ENCODE measurements around the gene CRAMP1. TPM values are rescaled to one million over a fixed set of nuclear protein-coding genes. Genes with fewer than 3 reads are reported as not detected.
"Not testable (repeated sequence)": the region's sequence is repeated elsewhere in the genome, so short reads cannot be mapped to it uniquely, and the experiment has no call there.

The CRAMP1 gene
- total RNA-seq, 6 donors from 2014 or later = 16.3 to 57.6 (median 20.6) TPM

- peaks cover 0 to 4% (median 0%) of the 10 kb centered on the region in 4 donors for H3K36me3 ChIP-seq
- WGBS, 2 donors = 88 to 90% methylated on average over 14 of the region's 14 CpGs
- H3K9me3 ChIP-seq = no peaks in the 10 kb centered on the region
- H3K4me3 ChIP-seq = no peak overlapping the region
- ATAC-seq (ENCODE audit: low FRiP score in 2 of 2) = no peak
- no peak for DNase-seq
- no peak overlapping the region for H3K27ac ChIP-seq
- H3K27me3 ChIP-seq = no peaks in the 10 kb centered on the region
- TF ChIP-seq EP300 (IDR thresholded peaks at IDR 0.05) (no peak), POLR2AphosphoS5 (IDR thresholded peaks at IDR 0.05) (no peak), POLR2A (IDR thresholded peaks at IDR 0.05) (no peak), CTCF (IDR thresholded peaks at IDR 0.05) (no peak)
- peaks cover 0 to 24% (median 11%) of the 10 kb centered on the region in 4 donors for H3K4me1 ChIP-seq
These were observed 101.8 kb downstream of the CRAMP1 start for GRCh38 chr16:1713933-1714332.

- ATAC-seq (ENCODE audit: low FRiP score in 2 of 2) (no peak), DNase-seq (no peak)
- H3K4me3 ChIP-seq = no peak overlapping the region
- peaks cover 0 to 29% (median 17%) of the 10 kb centered on the region in 4 donors for H3K4me1 ChIP-seq
- H3K9me3 ChIP-seq = no peaks in the 10 kb centered on the region
- H3K27ac ChIP-seq = no peak overlapping the region
- 96 to 97% methylated on average over 12 of the region's 12 CpGs for WGBS, 2 donors
- no peak for TF ChIP-seq CTCF (IDR thresholded peaks at IDR 0.05)
- TF ChIP-seq POLR2A (IDR thresholded peaks at IDR 0.05) = no peak
- no peak for TF ChIP-seq POLR2AphosphoS5 (IDR thresholded peaks at IDR 0.05)
- no peak for TF ChIP-seq EP300 (IDR thresholded peaks at IDR 0.05)
- no peaks in the 10 kb centered on the region for H3K27me3 ChIP-seq
- peaks cover 0 to 4% (median 0%) of the 10 kb centered on the region in 4 donors for H3K36me3 ChIP-seq
These were observed 103.1 kb downstream of the CRAMP1 start for GRCh38 chr16:1715220-1715619.

- 89 to 97% methylated on average over 10 of the region's 10 CpGs for WGBS, 2 donors
- H3K9me3 ChIP-seq; DNase-seq; H3K36me3 ChIP-seq; H3K27me3 ChIP-seq; ATAC-seq (ENCODE audit: low FRiP score in 2 of 2); H3K27ac ChIP-seq; H3K4me3 ChIP-seq: not testable (repeated sequence)
- peaks cover 16 to 46% (median 30%) of the 10 kb centered on the region in 4 donors for H3K4me1 ChIP-seq
These were observed 106.1 kb downstream of the CRAMP1 start for GRCh38 chr16:1718236-1718635.

- not testable (repeated sequence) for H3K4me3 ChIP-seq, H3K27me3 ChIP-seq, H3K36me3 ChIP-seq, H3K9me3 ChIP-seq
- peak in 1 of 2 donors; percentile 12 for TF ChIP-seq POLR2AphosphoS5 (IDR thresholded peaks at IDR 0.05)
- peak in 1 of 2 donors; percentile 62 for ATAC-seq (ENCODE audit: low FRiP score in 2 of 2)
- peak in 1 of 2 donors; percentile 66 for DNase-seq
- WGBS, 2 donors = 65 to 76% methylated on average over 11 to 12 of the region's 12 CpGs
- peak overlapping the region in 2 of 4 donors; percentile 5 to 37 for H3K27ac ChIP-seq
- peaks cover 22 to 46% (median 32%) of the 10 kb centered on the region in 4 donors for H3K4me1 ChIP-seq
These were observed 107.5 kb downstream of the CRAMP1 start for GRCh38 chr16:1719559-1720229.

GRCh38 chr16:1721372-1721771, 109.2 kb downstream of the CRAMP1 start:
- H3K27ac ChIP-seq = peak overlapping the region in 3 of 4 donors; percentile 48 to 78 (median 53)
- WGBS, 2 donors = 94 to 95% methylated on average over 9 of the region's 9 CpGs
- DNase-seq = no peak
- ATAC-seq (ENCODE audit: low FRiP score in 2 of 2) = no peak
- H3K27me3 ChIP-seq = no peaks in the 10 kb centered on the region
- H3K36me3 ChIP-seq = peaks cover 0 to 22% (median 13%) of the 10 kb centered on the region in 4 donors
- H3K9me3 ChIP-seq = no peaks in the 10 kb centered on the region
- TF ChIP-seq CTCF (IDR thresholded peaks at IDR 0.05) = no peak
- no peak for TF ChIP-seq POLR2AphosphoS5 (IDR thresholded peaks at IDR 0.05)
- no peak for TF ChIP-seq EP300 (IDR thresholded peaks at IDR 0.05)
- no peak for TF ChIP-seq POLR2A (IDR thresholded peaks at IDR 0.05)
- peaks cover 22 to 46% (median 32%) of the 10 kb centered on the region in 4 donors for H3K4me1 ChIP-seq
- H3K4me3 ChIP-seq = no peak overlapping the region
